Cerebellar nuclear complex (tissue), 1 donor: ENCODE data around the gene NLGN4X.
"Not testable (repeated sequence)": the region's sequence is repeated elsewhere in the genome, so short reads cannot be mapped to it uniquely, and the experiment has no call there.

Experiments
- DNase-seq, 2 experiments: peaks; one replicate each; lab custom pipeline; 2025; lab: John Stamatoyannopoulos, UW

The NLGN4X gene

DNA sequence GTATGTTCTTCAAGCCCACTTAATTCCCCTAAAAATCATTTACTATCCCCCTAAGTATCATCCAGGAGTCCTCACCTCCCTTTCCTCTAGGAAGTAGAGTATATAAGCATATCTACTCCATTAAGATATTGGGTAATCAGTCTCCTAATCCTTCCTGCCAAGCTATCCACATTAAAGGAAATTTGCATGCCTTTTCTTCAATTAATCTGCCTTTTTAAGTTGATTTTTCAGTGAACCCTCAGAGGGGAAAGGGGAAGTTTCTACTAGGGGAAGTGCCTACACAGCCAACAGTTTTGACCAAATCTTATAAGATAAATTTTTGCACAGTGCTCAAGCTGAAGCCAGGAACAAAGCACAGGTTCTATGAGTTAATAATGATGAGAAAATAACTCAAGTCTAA, 222.8 kb downstream of the NLGN4X start:
- DNase-seq: no peak

DNA sequence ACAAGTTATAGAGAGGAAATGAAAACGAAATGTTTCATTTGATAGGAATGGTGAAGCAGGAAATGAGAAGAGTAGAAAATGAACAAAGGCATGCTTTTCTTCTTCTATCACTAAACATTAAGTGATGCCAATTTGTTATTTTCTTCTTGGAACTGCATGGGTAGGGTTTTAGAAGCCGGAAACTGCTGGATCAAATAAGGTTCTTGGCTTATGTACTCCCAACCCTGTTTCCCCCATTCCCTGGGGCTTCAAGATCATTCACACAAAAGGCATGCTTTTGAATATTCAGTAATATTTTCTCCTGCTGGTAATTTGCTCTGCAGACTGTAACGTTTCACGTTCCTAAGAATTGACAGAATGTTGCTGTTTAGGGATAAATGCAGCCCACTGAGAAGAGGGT, 224.1 kb downstream of the NLGN4X start:
- no peak for DNase-seq

DNA sequence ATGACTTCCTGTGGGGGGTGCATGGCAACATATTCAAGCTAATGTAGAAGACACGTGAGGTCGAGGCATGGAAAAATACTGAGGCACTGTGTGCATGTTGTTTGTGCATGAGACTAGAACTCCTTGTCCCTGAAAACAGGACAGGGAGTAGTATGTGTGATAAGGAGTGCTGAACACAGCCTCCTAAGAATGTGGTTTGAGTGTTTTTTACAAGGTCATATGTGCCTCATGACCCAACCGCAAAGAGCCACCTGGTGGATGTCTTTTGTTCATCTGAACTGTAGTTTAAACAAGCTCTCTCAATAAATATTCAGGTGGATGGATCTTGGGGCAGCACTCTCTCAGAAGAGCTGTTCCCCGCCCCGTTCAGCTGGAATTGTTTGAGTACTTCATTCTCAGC, 226.6 kb downstream of the NLGN4X start:
- no peak for DNase-seq

DNA sequence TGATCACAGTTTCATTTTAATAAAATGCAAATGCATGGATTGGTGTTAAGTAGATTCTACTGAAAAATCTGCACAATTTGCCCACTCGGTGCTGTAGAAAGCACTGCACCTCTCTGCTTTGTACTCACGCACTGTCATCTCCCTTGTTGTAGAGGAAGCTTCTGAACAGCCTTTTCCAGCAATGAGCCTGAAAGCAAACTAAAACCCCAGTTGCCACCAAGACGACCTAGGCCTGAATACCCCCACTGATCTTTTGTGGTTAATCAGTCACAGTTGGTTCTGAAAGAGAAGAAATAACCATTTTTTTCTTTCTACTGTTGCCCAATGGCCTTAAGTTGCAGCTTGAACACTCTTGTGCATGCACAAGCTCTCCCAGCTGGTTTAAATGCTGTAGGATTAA, 229.8 kb downstream of the NLGN4X start:
- no peak for DNase-seq

GRCh38 chrX:5998456-5998855, 230.2 kb downstream of the NLGN4X start:
- DNase-seq: no peak

DNA sequence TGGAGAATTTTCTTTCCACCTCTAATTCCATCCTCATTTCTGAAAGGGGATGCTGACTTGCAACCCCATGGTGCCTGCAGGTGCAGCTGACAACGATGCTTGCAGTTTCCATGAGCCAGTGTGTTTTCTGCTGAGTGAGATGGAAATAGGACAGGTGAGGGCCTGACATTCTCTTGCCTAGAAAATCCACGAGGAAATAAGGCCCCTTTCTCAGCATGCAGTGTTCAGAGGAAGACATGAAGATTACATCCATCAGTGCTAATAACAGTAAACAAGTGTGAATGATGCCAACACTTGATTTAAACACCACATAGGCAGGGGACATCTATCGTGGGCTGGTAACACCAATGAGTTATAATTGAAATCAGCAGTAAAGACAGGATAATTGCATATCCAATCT, 237.3 kb downstream of the NLGN4X start:
- no peak for DNase-seq

GRCh38 chrX:5979338-5979737, 249.3 kb downstream of the NLGN4X start:
- DNase-seq: no peak

DNA sequence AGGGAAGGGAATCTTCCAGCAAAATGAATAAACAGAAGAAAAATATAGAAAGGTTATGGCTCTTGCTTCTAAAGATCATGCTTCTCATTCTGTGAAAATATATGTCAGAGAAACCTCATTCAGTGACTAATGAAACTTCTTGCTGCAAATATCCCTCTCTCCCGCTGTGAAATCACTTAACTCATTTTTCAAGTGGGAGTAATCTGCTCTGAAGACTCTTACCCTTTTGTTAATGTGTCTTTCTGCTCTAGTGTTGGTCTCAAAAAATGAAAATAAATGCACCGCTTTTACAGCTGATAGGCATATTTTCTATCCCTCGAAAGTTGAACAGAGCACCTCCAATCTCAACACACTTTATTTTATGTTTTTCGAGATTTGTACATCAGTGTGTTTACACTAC, 252.3 kb downstream of the NLGN4X start:
- DNase-seq: no peak

GRCh38 chrX:5971300-5971699, 257.4 kb downstream of the NLGN4X start:
- DNase-seq: no peak

DNA sequence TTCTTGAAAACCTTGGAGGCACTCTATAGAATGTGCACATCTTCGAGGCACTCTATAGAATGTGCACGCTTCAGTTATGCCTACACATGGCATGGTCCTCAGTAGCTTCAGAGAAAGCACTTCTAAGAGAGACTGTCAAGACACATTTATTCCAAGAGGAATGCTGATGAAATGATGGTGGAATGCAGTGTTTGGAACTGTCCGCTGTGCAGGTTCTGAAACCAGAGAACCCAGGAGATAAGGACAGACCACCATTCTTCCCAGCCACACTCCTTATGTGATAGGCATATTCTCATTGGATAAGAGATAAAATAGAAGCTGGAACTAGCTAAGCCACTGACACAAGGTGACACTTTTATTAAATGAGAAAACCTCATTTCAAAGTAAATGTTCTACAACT, 263.3 kb downstream of the NLGN4X start:
- no peak for DNase-seq

- DNase-seq: no peak
Observed at GRCh38 chrX:5959286-5959685, 269.4 kb downstream of the NLGN4X start.

GRCh38 chrX:5958523-5958922, 270.1 kb downstream of the NLGN4X start:
- DNase-seq: no peak

GRCh38 chrX:5957506-5957905, 271.2 kb downstream of the NLGN4X start:
- DNase-seq: no peak

- no peak for DNase-seq
Observed at GRCh38 chrX:5936438-5936837, 292.2 kb downstream of the NLGN4X start.

- DNase-seq: no peak
Observed at GRCh38 chrX:5928224-5928623, 300.4 kb downstream of the NLGN4X start.

DNA sequence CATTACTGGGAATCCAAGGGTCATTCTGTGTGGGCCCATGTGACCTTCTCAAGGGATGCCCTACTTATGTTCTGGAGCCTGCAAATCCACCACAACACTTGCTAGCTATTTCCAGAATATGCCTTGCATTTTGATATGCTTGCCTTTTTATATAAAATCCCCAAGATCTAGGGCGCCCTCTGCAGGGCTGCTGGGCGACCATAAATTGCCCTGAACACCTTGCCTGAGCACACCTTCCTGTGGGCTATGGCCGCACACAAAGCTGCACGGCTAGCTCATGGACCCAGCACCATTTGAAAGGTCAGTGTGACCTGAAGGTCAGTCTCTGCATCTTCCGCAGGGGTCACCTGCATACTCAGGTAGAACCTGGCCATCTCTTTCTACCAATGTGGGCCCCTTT, 311.7 kb downstream of the NLGN4X start:
- DNase-seq: no peak

GRCh38 chrX:5915783-5916182, 312.9 kb downstream of the NLGN4X start:
- DNase-seq: no peak

DNA sequence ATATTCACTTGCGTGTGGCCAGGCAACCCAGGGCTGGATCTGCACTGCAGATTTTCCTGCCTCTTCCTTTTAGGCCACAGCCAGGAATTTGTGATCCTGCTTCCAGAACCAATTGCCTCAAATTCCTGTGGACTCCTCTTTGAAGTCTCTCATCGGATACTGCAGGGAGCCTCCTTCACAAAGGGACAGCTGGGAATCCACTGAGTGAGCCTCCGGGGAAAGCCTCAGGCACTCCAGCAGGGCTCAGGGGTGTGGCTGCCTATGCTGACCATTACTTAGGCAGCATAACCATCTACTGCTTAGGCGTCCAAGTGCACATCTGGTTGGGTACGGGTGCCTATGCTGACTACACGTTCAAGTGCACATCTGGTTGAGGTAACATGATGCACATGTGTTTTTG, 321.5 kb downstream of the NLGN4X start:
- no peak for DNase-seq

- DNase-seq: not testable (repeated sequence)
Observed at GRCh38 chrX:5903586-5904190, 325.0 kb downstream of the NLGN4X start.

DNA sequence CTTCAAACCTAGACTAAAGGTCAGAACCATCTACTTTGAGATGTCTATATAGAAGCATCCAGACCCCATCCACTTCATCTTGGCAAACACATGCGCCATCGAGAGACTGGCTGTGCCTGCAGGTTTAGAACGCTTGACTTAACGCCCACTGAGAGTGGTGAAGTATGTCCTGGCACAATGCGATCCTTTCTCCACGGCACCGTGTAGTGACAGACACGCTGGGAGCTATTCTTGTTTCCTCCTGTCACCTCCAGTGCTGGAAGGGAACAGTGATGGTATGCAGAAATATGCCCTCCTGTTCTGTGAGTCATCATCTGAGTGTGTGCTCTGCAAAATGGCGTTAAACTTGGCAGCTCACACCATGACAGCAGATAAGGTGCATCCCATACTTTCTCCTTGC, 330.2 kb downstream of the NLGN4X start:
- DNase-seq: no peak

DNA sequence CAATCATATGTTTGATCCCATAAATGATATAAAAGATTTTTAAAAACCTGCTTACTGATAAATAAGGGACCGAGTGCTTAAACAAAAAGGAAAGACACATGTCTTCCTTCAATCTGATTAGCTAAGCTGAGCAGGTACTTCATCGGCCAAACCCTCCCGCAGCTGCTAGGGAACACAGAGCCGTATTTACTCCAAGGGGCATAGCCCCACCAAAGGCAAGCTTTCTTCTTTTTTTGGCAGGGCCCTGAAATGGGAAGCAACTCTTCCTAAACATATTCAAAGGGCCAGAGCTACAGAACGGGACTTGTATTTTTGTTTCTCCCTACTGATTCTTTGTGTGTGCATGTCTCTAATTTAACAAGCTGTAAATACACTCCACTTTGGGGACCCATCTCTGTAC, 337.3 kb downstream of the NLGN4X start:
- no peak for DNase-seq

- DNase-seq: no peak
Observed at GRCh38 chrX:5876984-5877596, 351.6 kb downstream of the NLGN4X start.

DNA sequence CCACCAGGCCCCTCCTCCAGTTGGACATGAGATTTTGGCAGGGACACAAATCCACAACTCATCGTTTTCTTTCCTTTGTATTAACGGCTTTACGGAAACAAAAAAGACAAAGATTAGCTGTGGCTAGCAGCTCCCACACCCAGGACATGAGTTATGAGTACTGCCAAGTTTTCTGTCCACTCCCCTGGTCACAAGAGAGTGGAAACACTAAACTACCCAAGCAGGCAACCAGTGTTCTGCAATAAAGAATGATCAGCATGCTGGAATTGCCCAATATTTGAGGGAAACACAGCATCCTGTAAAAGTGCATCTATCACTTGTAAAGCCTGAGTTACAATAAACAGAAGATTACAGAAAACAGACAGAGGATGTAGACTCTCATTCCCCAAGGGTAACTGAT, 358.4 kb downstream of the NLGN4X start:
- no peak for DNase-seq

DNA sequence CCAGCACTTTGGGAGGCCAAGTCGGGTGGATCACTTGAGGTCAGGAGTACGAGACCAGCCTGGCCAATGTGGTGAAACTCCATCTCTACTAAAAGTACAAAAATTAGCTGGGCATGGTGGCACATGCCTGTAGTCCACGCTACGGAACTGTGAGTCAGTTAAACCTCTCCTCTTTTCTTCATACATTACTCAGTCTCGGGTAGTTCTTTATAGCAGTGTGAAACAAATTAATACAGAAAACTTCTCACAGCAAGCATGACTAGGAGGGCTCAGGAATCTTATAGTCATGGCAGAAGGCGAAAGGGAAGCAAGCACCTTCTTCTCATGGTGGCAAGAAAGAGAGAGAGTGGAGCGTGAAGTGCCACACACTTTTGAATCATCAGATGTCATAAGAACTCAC, 358.9 kb downstream of the NLGN4X start:
- no peak for DNase-seq
